K562 (cell line): ENCODE results near the gene FEN1. TPM values are rescaled to one million over a fixed set of nuclear protein-coding genes. Genes with fewer than 3 reads are reported as not detected.

Source experiments
- ATAC-seq: fragments of 200-7000 bp; cut with Tn5 transposase; 3 replicates; pipeline ENCODE4 v1.9.1; 2020; ENCODE audit warnings: moderate library complexity
- BruUV-seq: library from RNA; stranded (reverse); fragments of 400-500 nt; replicated peaks from 2 replicates; lab custom pipeline; 2021; lab: Mats Ljungman, UMichigan
- CTCF ChIA-PET: fragments of 300-600 bp; formaldehyde crosslinking; extraction: SDS; loops from one replicate; lab custom pipeline; 2021; ENCODE audit warnings: low intra/inter-chr PET ratio; lab: Yijun Ruan, JAX
- POLR2A ChIA-PET: fragments of 300-600, 350-650 bp; sonication (Branson Sonifier 250); formaldehyde crosslinking; extraction: SDS; loops from one replicate; lab custom pipeline; 2021; ENCODE audit warnings: antibody characterized with exemption, inconsistent platforms; lab: Yijun Ruan, JAX
- DNase-seq, 4 experiments: peaks; one replicate each; pipeline versions ENCODE4 v3.0.0 to v3.0.0-alpha.2; 2011 to 2018; ENCODE audit warnings: low spot score in 3 of 4, mixed read lengths in 3 of 4; ENCODE audit errors: extremely low read depth in 1 of 4
- FAIRE-seq: peaks from 2 replicates; lab custom pipeline; 2011; peaks lifted over from hg19 to GRCh38; lab: Jason Lieb, UNC
- H2AFZ ChIP-seq: 2 replicates; pipeline ENCODE4 v1.6.0; 2011; ENCODE audit warnings: low read depth, low read length, control low read depth, inconsistent platforms
- H3K27ac ChIP-seq: fragments of 200-600 bp; 3 replicates; pipeline ENCODE4 v1.8.0; 2011; ENCODE audit warnings: low read depth, mild to moderate bottlenecking, control low read depth, inconsistent platforms, low read length, moderate library complexity, mixed read lengths; ENCODE audit errors: extremely low read depth
- H3K27me3 ChIP-seq, 2 experiments: fragments of 300-600 bp in 1 of 2; 2 replicates in 1 of 2; 3 replicates in 1 of 2; pipeline versions ENCODE4 v1.6.0 to v1.8.0; 2011; ENCODE audit warnings: inconsistent platforms in 2 of 2, low read length in 2 of 2, mild to moderate bottlenecking in 1 of 2, mixed read lengths in 1 of 2, moderate library complexity in 1 of 2; ENCODE audit not compliant: control insufficient read depth in 2 of 2, insufficient read depth in 2 of 2
- H3K36me3 ChIP-seq: fragments of 300-600 bp; 3 replicates; pipeline ENCODE4 v1.8.0; 2011; ENCODE audit warnings: mild to moderate bottlenecking, low read length, inconsistent platforms; ENCODE audit not compliant: control insufficient read depth, insufficient read depth
- H3K4me1 ChIP-seq, 2 experiments: fragments of 200-600 bp in 1 of 2; replicated peaks in 1 of 2; 2 replicates in 1 of 2; 3 replicates in 1 of 2; pipeline versions ENCODE4 v1.5.1 to v1.8.0; 2011; ENCODE audit warnings: inconsistent platforms in 2 of 2, low read length in 2 of 2, mild to moderate bottlenecking in 1 of 2, mixed read lengths in 1 of 2, moderate library complexity in 1 of 2; ENCODE audit not compliant: control insufficient read depth in 2 of 2, insufficient read depth in 2 of 2
- H3K4me2 ChIP-seq: 2 replicates; pipeline ENCODE4 v1.6.1; 2011; ENCODE audit warnings: low read length, control low read depth, inconsistent platforms, mixed read lengths; ENCODE audit not compliant: insufficient read depth
- H3K4me3 ChIP-seq: fragments of 200-600 bp; sonication (generic), shearing (Covaris generic); 2 replicates; pipeline ENCODE4 v1.5.1; 2016; ENCODE audit warnings: control low read depth, inconsistent platforms
- H3K79me2 ChIP-seq: fragments of 200-600 bp; 3 replicates; pipeline ENCODE4 v1.8.0; 2011; ENCODE audit warnings: low read length, inconsistent platforms; ENCODE audit not compliant: control insufficient read depth, insufficient read depth
- H3K9ac ChIP-seq, 2 experiments: 2 replicates each; pipeline versions ENCODE4 v1.6.0 to v1.6.1; 2011; ENCODE audit warnings: low read depth in 2 of 2, low read length in 2 of 2, control low read depth in 1 of 2, inconsistent platforms in 1 of 2, mild to moderate bottlenecking in 1 of 2, mixed read lengths in 1 of 2; ENCODE audit not compliant: insufficient read depth in 1 of 2
- H3K9me1 ChIP-seq: one replicate; pipeline ENCODE4 v1.6.0; 2011; ENCODE audit warnings: inconsistent platforms, mild to moderate bottlenecking, low read length, moderate library complexity; ENCODE audit not compliant: control insufficient read depth, insufficient read depth
- H3K9me3 ChIP-seq: replicated peaks from 2 replicates; pipeline ENCODE4 v1.5.1; 2011; ENCODE audit warnings: low read depth, low read length, inconsistent platforms; ENCODE audit not compliant: control insufficient read depth, insufficient read depth
- H4K20me1 ChIP-seq: replicated peaks from 2 replicates; pipeline ENCODE4 v1.6.1; 2011; ENCODE audit warnings: low read length, inconsistent platforms, mixed read lengths; ENCODE audit not compliant: control insufficient read depth, insufficient read depth
- ARID1B ChIP-seq: fragments of 450-650 bp; IDR thresholded peaks from 2 replicates; pipeline ENCODE4 v1.6.1; 2016; ENCODE audit warnings: antibody characterized with exemption, mild to moderate bottlenecking, inconsistent platforms
- BCLAF1 ChIP-seq, 2 experiments: fragments of 450-650 bp in 1 of 2; IDR thresholded peaks; 2 replicates each; pipeline ENCODE4 v1.6.1; 2011 to 2017; ENCODE audit warnings: low read depth in 2 of 2, antibody characterized with exemption in 1 of 2, borderline replicate concordance in 1 of 2, low read length in 1 of 2, mild to moderate bottlenecking in 1 of 2, mixed read lengths in 1 of 2; ENCODE audit not compliant: control insufficient read depth in 1 of 2
- CREBBP ChIP-seq: IDR thresholded peaks from one replicate; pipeline ENCODE4 v1.6.1; 2012; ENCODE audit warnings: low read depth, mild to moderate bottlenecking, control low read depth, inconsistent platforms, low read length
- ESRRB ChIP-seq: fragments of 250-450 bp; sonication (Bioruptor Pico); IDR thresholded peaks from 2 replicates; pipeline ENCODE4 v1.5.0; 2020; ENCODE audit warnings: mild to moderate bottlenecking, moderate library complexity, borderline replicate concordance
- EWSR1 ChIP-seq: fragments of 450-650 bp; IDR thresholded peaks from 2 replicates; pipeline ENCODE4 v1.6.1; 2018; ENCODE audit warnings: borderline replicate concordance, mild to moderate bottlenecking, low read depth, moderate library complexity; ENCODE audit not compliant: partially characterized antibody
- GATAD2B ChIP-seq: fragments of 450-650 bp; IDR thresholded peaks from 2 replicates; pipeline ENCODE4 v1.6.1; 2017; ENCODE audit warnings: mild to moderate bottlenecking, borderline replicate concordance
- RFX7 ChIP-seq: fragments of 250-450 bp; sonication (Bioruptor Pico); IDR thresholded peaks from 2 replicates; pipeline ENCODE4 v1.5.1; 2021; ENCODE audit warnings: mild to moderate bottlenecking
- TBL1XR1 ChIP-seq, 2 experiments: IDR thresholded peaks; 2 replicates each; pipeline ENCODE4 v1.6.1; 2012; ENCODE audit warnings: improper control_type of control experiment in 2 of 2, low read length in 2 of 2, mild to moderate bottlenecking in 1 of 2
- ZBTB8A ChIP-seq: fragments of 450-650 bp; IDR thresholded peaks from 2 replicates; pipeline ENCODE4 v1.6.1; 2018; ENCODE audit warnings: mild to moderate bottlenecking, moderate library complexity; ENCODE audit not compliant: partially characterized antibody
- ZFP36 ChIP-seq: fragments of 150-350 bp; IDR thresholded peaks from 2 replicates; pipeline ENCODE4 v1.6.1; 2018; ENCODE audit warnings: low read length, low read depth; ENCODE audit not compliant: partially characterized antibody
- ZNF644 ChIP-seq: fragments of 200-800 bp; sonication (Bioruptor generic); IDR thresholded peaks from 2 replicates; pipeline ENCODE4 v1.6.1; 2016; ENCODE audit warnings: low read depth, missing genetic modification characterization, missing compliant biosample characterization
- ZNF699 ChIP-seq: fragments of 250-450 bp; sonication (Bioruptor Pico); IDR thresholded peaks from 2 replicates; pipeline ENCODE4 v1.8.0; 2021; ENCODE audit warnings: mild to moderate bottlenecking, moderate library complexity; ENCODE audit not compliant: insufficient replicate concordance
- WGBS: fragments of 100-300 bp; shearing (Covaris generic); methylation state at CpG from one replicate; pipeline ENCODE4 v1.1.6; 2016; ENCODE audit warnings: low coverage, mixed read lengths; ENCODE audit not compliant: insufficient coverage; ENCODE audit errors: missing lambda C conversion rate; 5-methylcytosine and 5-hydroxymethylcytosine counted together
- in situ Hi-C: fragments of 300-500 bp; cut with MboI; formaldehyde crosslinking; loops from 4 replicates; pipeline ENCODE4 v1.15.0; 2018; ENCODE audit warnings: inconsistent platforms, mixed read lengths
- intact Hi-C: fragments of 100-400 bp; cut with micrococcal nuclease; formaldehyde crosslinking; loops from 2 replicates; pipeline ENCODE4 v1.14.2; 2022
- polyA plus RNA-seq, 8 experiments: library from polyadenylated mRNA; depleted of rRNA in 4 of 8; stranded (reverse) in 5 of 8; unstranded in 3 of 8; fragments of >200 nt; fragmentation: Nextera tagmentation in 2 of 8; fragmentation: Illumina TruSeq in 1 of 8; extraction: Ambion mirVana in 2 of 8; extraction: Trizol in 1 of 8; gene quantifications; 2 replicates each; pipeline versions ENCODE4 v1.2.1 to v1.2.3, GENCODE V29; 2011 to 2014; ENCODE audit warnings: inconsistent platforms in 1 of 8, missing spikeins in 1 of 8
- total RNA-seq, 7 experiments: library from RNA; depleted of rRNA in 6 of 7; stranded (reverse); fragments of >200 nt in 6 of 7; fragmentation: Illumina TruSeq in 2 of 7; extraction: Trizol in 2 of 7; gene quantifications; 2 replicates each; pipeline versions ENCODE4 v1.2.1 to v1.2.3, GENCODE V29; 2011 to 2021; ENCODE audit warnings: low replicate concordance in 1 of 7
- TF ChIP-seq, protein P1 (sequence below), 2 experiments: fragments of 450-650 bp; IDR thresholded peaks; 2 replicates each; pipeline ENCODE4 v1.6.1; 2016
- TF ChIP-seq, protein P2 (sequence below): fragments of 250-450 bp; sonication (Bioruptor Pico); IDR thresholded peaks from 2 replicates; pipeline ENCODE4 v1.4.0; 2020

The FEN1 gene
- total and polyA plus RNA-seq, 9 of the 15 experiments (the other 6 are each of a cell fraction or from before 2014, with no cell fraction given): 58.1 to 156 (median 137) TPM

GRCh38 chr11:61746442-61747191 lies 46.1 kb upstream of the FEN1 start:
- no peak overlapping the region for H2AFZ ChIP-seq
- H4K20me1 ChIP-seq: no peaks in the 10 kb centered on the region
- ChIA-PET CTCF (interaction anchor here (0.7 to 1.5 kb wide), 4 partner anchors 18 to 42 kb away, joined by 3 to 10 read pairs (median 4); no protein-coding TSS in a partner anchor), POLR2A (interaction anchor here (0.7 to 2.2 kb wide), 3 partner anchors 46 to 1939 kb away, joined by 3 to 8 read pairs (median 4); partner anchors contain the start of genes FEN1 and TMEM258)
- H3K27me3 ChIP-seq: no peaks in the 10 kb centered on the region
- no peaks in the 10 kb centered on the region for H3K9me3 ChIP-seq
- H3K9me1 ChIP-seq: no peaks in the 10 kb centered on the region
- WGBS: 49% methylated on average over 19 of the region's 19 CpGs
- no peak overlapping the region for H3K4me2 ChIP-seq
- in situ Hi-C loops (loop anchor here (5.0 kb wide), 1 partner anchor 46 kb away; the partner anchor contains the start of genes FEN1 and TMEM258), intact Hi-C loops (loop anchor here (5.0 kb wide), 1 partner anchor 361 kb away; no protein-coding TSS in a partner anchor)
- H3K27ac ChIP-seq: no peak overlapping the region
- FAIRE-seq: no peak
- BruUV-seq: no TSS peak
- peaks cover 42 to 83% of the 10 kb centered on the region in 2 experiments for H3K4me1 ChIP-seq
- TF ChIP-seq ZBTB8A: no peak
- no peak for TF ChIP-seq ZNF699 (CRISPR knock-in tag)
- TF ChIP-seq ZNF644 (tag): no peak
- no peak for TF ChIP-seq ZFP36
- TF ChIP-seq EWSR1: no peak
- no peak for TF ChIP-seq ESRRB (CRISPR knock-in tag)
- TF ChIP-seq, protein P1, sequence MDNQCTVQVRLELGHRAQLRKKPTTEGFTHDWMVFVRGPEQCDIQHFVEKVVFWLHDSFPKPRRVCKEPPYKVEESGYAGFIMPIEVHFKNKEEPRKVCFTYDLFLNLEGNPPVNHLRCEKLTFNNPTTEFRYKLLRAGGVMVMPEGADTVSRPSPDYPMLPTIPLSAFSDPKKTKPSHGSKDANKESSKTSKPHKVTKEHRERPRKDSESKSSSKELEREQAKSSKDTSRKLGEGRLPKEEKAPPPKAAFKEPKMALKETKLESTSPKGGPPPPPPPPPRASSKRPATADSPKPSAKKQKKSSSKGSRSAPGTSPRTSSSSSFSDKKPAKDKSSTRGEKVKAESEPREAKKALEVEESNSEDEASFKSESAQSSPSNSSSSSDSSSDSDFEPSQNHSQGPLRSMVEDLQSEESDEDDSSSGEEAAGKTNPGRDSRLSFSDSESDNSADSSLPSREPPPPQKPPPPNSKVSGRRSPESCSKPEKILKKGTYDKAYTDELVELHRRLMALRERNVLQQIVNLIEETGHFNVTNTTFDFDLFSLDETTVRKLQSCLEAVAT (IDR thresholded peaks at IDR 0.05): no peak
- no peak for TF ChIP-seq BCLAF1 (IDR thresholded peaks at IDR 0.05; ENCODE audit: borderline replicate concordance in 1 of 2, control insufficient read depth in 1 of 2, low read depth in 2 of 2, low read length in 1 of 2)
- TF ChIP-seq CREBBP: no peak
- TF ChIP-seq, protein P2, sequence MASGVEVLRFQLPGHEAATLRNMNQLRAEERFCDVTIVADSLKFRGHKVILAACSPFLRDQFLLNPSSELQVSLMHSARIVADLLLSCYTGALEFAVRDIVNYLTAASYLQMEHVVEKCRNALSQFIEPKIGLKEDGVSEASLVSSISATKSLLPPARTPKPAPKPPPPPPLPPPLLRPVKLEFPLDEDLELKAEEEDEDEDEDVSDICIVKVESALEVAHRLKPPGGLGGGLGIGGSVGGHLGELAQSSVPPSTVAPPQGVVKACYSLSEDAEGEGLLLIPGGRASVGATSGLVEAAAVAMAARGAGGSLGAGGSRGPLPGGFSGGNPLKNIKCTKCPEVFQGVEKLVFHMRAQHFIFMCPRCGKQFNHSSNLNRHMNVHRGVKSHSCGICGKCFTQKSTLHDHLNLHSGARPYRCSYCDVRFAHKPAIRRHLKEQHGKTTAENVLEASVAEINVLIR (CRISPR knock-in tag): no peak
- TF ChIP-seq TBL1XR1 (IDR thresholded peaks at IDR 0.05; ENCODE audit: low read length in 2 of 2): no peak
- no peak for TF ChIP-seq ARID1B
- TF ChIP-seq GATAD2B: no peak
- TF ChIP-seq RFX7 (CRISPR knock-in tag): no peak
- no peak for ATAC-seq
- no peaks in the 10 kb centered on the region for H3K79me2 ChIP-seq
- H3K4me3 ChIP-seq: no peak overlapping the region
- no peak for DNase-seq
- H3K9ac ChIP-seq: no peak overlapping the region; a peak in 1 of 4 replicates
- H3K36me3 ChIP-seq: no peaks in the 10 kb centered on the region
